ENCODE data around the gene OBSCN. TPM values are rescaled to one million over a fixed set of nuclear protein-coding genes. Genes with fewer than 3 reads are reported as not detected.

Gene OBSCN
- total RNA-seq, 2 experiments from 2014 or later, result 80.8 to 82.2 TPM

DNA sequence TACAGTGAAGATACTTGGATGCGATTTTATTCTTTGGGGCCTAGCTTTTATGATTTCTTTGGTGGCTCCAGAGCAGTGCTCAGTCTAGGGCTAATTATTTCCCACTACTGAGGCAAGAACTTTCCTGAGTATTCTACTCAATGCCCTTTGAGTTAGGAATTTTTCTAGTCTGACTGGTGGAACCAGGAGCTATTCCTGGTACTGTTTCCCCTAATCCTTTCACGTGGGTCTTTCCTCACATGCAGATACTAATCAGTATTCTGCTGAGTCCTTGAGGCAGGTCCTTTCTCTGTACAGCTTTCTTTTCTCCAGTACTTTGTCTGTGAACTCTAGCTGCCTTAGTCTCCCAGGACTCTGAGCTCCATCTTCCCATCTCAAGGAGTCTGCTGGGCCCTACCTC lies 122.0 kb downstream of the OBSCN start:
- TF ChIP-seq, protein P1, sequence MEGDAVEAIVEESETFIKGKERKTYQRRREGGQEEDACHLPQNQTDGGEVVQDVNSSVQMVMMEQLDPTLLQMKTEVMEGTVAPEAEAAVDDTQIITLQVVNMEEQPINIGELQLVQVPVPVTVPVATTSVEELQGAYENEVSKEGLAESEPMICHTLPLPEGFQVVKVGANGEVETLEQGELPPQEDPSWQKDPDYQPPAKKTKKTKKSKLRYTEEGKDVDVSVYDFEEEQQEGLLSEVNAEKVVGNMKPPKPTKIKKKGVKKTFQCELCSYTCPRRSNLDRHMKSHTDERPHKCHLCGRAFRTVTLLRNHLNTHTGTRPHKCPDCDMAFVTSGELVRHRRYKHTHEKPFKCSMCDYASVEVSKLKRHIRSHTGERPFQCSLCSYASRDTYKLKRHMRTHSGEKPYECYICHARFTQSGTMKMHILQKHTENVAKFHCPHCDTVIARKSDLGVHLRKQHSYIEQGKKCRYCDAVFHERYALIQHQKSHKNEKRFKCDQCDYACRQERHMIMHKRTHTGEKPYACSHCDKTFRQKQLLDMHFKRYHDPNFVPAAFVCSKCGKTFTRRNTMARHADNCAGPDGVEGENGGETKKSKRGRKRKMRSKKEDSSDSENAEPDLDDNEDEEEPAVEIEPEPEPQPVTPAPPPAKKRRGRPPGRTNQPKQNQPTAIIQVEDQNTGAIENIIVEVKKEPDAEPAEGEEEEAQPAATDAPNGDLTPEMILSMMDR (IDR thresholded peaks at IDR 0.05), result no peak
- H3K9me3 Mint-ChIP-seq, result no peaks in the 10 kb centered on the region
- Histone ChIP-seq H3K27me3 (ENCODE audit: control insufficient read depth in 1 of 2, insufficient read depth in 2 of 2, low read length in 2 of 2) (no peaks in the 10 kb centered on the region), H3K4me1 (ENCODE audit: insufficient read depth, low read length) (no peaks in the 10 kb centered on the region), H3K9me3 (ENCODE audit: control insufficient read depth in 1 of 2, insufficient read depth in 1 of 2, low read length in 2 of 2) (peaks cover 0 to 3% of the 10 kb centered on the region in 2 experiments), H3K27ac (ENCODE audit: low read depth in 1 of 2, low read length in 2 of 2) (no peak overlapping the region), H3K4me3 (ENCODE audit: low read length) (no peak overlapping the region), H3K36me3 (ENCODE audit: insufficient read depth, low read length) (peaks cover 8% of the 10 kb centered on the region)
- no peak overlapping the region for H3K27ac Mint-ChIP-seq
- H3K36me3 Mint-ChIP-seq (ENCODE audit: low read depth), result peaks cover 59% of the 10 kb centered on the region
- H3K4me3 Mint-ChIP-seq, result no peak overlapping the region
- H3K4me1 Mint-ChIP-seq (ENCODE audit: low read depth), result peaks cover 6% of the 10 kb centered on the region
- POLR2A ChIA-PET, result no interaction called here
- DNase-seq (no peak), ATAC-seq (ENCODE audit: poor library complexity) (no peak)
- no peaks in the 10 kb centered on the region for H3K27me3 Mint-ChIP-seq
- CTCF ChIA-PET, result no interaction called here
- intact Hi-C loops (cut with DNase I, micrococcal nuclease), result no loop called here

DNA sequence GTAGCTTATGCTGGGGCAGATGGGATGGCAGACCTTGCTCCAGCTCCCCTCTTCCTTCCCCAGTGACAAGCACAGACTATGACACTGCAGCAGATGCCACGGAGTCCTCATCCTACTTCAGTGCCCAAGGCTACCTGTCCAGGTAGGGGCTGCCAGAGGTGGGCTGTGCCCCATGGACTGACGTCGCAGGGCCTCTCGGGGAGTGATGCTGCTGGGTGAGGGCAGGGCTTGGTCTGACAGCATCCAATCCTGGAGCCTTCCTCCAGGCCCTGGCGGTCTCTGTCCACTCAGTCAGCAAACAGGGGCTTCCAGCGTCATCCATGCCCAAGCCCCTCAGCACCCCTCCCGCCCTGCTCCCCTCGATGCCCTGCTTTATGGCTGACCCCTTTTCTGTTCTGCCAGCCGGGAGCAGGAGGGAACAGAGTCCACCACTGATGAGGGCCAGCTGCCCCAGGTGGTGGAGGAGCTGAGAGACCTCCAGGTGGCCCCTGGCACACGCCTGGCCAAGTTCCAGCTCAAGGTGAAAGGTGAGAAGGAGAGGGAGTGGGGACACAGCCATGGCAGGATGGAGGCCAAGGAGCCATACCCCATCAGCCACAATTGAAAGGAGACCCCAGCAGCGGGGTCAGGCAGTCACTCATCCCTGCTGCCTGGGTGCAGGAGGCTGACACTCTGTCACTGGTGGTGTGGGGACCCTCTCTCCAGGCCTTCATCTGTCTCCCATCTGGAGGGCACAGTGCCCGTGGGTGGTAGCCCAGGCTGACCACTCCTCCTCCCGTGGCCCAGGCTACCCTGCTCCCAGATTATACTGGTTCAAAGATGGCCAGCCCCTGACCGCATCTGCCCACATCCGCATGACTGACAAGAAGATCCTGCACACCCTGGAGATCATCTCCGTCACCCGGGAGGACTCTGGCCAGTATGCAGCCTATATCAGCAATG lies 125.2 kb downstream of the OBSCN start:
- H3K27me3 ChIP-seq (ENCODE audit: control insufficient read depth in 1 of 2, insufficient read depth in 2 of 2, low read length in 2 of 2), result no peaks in the 10 kb centered on the region
- no peaks in the 10 kb centered on the region for H3K9me3 ChIP-seq (ENCODE audit: control insufficient read depth in 1 of 2, insufficient read depth in 1 of 2, low read length in 2 of 2)
- ChIA-PET POLR2A (no interaction called here), CTCF (no interaction called here)
- DNase-seq, result peak in 1 of 14 experiments; percentile 27
- TF ChIP-seq, protein P1 (IDR thresholded peaks at IDR 0.05), result no peak
- H3K4me3 ChIP-seq (ENCODE audit: low read length), result no peak overlapping the region
- peaks cover 8% of the 10 kb centered on the region for H3K36me3 ChIP-seq (ENCODE audit: insufficient read depth, low read length)
- Mint-ChIP-seq H3K4me3 (no peak overlapping the region), H3K27me3 (no peaks in the 10 kb centered on the region), H3K27ac (no peak overlapping the region), H3K4me1 (ENCODE audit: low read depth) (no peaks in the 10 kb centered on the region), H3K36me3 (ENCODE audit: low read depth) (peaks cover 41% of the 10 kb centered on the region), H3K9me3 (no peaks in the 10 kb centered on the region)
- no peak overlapping the region for H3K27ac ChIP-seq (ENCODE audit: low read depth in 1 of 2, low read length in 2 of 2)
- ATAC-seq (ENCODE audit: poor library complexity), result no peak
- no peaks in the 10 kb centered on the region for H3K4me1 ChIP-seq (ENCODE audit: insufficient read depth, low read length)
- intact Hi-C loops (cut with DNase I, micrococcal nuclease), result no loop called here

DNA sequence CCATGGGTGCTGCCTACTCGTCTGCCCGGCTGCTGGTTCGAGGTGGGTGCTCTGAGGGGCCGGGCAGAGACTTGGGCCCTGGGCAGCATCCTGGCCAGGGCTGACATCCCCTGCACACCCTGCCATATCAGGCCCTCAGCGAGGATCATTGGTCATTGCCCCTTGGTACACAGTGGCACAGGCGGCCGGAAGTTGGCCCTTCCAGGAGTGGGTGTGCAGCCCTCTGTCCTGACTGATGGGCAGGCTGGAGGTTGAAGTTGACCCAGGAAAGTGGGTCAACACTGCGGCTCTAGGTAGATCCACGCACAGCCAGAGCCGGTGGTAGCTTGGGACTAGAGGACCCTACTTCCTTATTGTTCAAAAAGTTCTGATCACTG lies 125.9 kb downstream of the OBSCN start:
- no peak overlapping the region for H3K27ac Mint-ChIP-seq
- H3K9me3 Mint-ChIP-seq, result no peaks in the 10 kb centered on the region
- H3K4me3 ChIP-seq (ENCODE audit: low read length), result no peak overlapping the region
- H3K27me3 Mint-ChIP-seq, result no peaks in the 10 kb centered on the region
- TF ChIP-seq, protein P1 (IDR thresholded peaks at IDR 0.05), result no peak
- H3K4me1 ChIP-seq (ENCODE audit: insufficient read depth, low read length), result no peaks in the 10 kb centered on the region
- peaks cover 8% of the 10 kb centered on the region for H3K36me3 ChIP-seq (ENCODE audit: insufficient read depth, low read length)
- ChIA-PET POLR2A (no interaction called here), CTCF (no interaction called here)
- no peak overlapping the region for H3K4me3 Mint-ChIP-seq
- no peaks in the 10 kb centered on the region for H3K27me3 ChIP-seq (ENCODE audit: control insufficient read depth in 1 of 2, insufficient read depth in 2 of 2, low read length in 2 of 2)
- H3K4me1 Mint-ChIP-seq (ENCODE audit: low read depth), result no peaks in the 10 kb centered on the region
- no peak overlapping the region for H3K27ac ChIP-seq (ENCODE audit: low read depth in 1 of 2, low read length in 2 of 2)
- ATAC-seq (ENCODE audit: poor library complexity), result no peak
- DNase-seq, result no peak
- no peaks in the 10 kb centered on the region for H3K9me3 ChIP-seq (ENCODE audit: control insufficient read depth in 1 of 2, insufficient read depth in 1 of 2, low read length in 2 of 2)
- intact Hi-C loops (cut with DNase I, micrococcal nuclease), result no loop called here
- peaks cover 41% of the 10 kb centered on the region for H3K36me3 Mint-ChIP-seq (ENCODE audit: low read depth)
